DOHH2 (cell line): ENCODE results near the gene HK1.

Source experiments
- EZH2phosphoT487 ChIP-seq: fragments of 200-600 bp; sonication (generic); IDR thresholded peaks from 2 replicates; pipeline ENCODE4 v1.6.1; 2017; ENCODE audit warnings: borderline replicate concordance, mild to moderate bottlenecking, antibody characterized with exemption, low read length, moderate library complexity, mixed read lengths
- TF ChIP-seq, protein P1 (sequence below): fragments of 200-600 bp; sonication (generic); IDR thresholded peaks from one replicate; pipeline ENCODE4 v1.5.1; 2014; ENCODE audit warnings: antibody characterized with exemption, mild to moderate bottlenecking, low read depth, low read length; ENCODE audit not compliant: poor library complexity, severe bottlenecking

GRCh38 chr10:69253171-69253570 is 25.1 kb upstream of the HK1 start:
- TF ChIP-seq, protein P1, sequence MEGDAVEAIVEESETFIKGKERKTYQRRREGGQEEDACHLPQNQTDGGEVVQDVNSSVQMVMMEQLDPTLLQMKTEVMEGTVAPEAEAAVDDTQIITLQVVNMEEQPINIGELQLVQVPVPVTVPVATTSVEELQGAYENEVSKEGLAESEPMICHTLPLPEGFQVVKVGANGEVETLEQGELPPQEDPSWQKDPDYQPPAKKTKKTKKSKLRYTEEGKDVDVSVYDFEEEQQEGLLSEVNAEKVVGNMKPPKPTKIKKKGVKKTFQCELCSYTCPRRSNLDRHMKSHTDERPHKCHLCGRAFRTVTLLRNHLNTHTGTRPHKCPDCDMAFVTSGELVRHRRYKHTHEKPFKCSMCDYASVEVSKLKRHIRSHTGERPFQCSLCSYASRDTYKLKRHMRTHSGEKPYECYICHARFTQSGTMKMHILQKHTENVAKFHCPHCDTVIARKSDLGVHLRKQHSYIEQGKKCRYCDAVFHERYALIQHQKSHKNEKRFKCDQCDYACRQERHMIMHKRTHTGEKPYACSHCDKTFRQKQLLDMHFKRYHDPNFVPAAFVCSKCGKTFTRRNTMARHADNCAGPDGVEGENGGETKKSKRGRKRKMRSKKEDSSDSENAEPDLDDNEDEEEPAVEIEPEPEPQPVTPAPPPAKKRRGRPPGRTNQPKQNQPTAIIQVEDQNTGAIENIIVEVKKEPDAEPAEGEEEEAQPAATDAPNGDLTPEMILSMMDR: no peak
- no peak for TF ChIP-seq EZH2phosphoT487
